Endodermal cell (in vitro differentiated cells): ENCODE measurements around the gene CHD9NB. TPM values are rescaled to one million over a fixed set of nuclear protein-coding genes. Genes with fewer than 3 reads are reported as not detected.

Experiments used
- DNase-seq: peaks from one replicate; pipeline ENCODE4 v3.0.0-alpha.2; 2017
- H3K27ac ChIP-seq: 2 replicates; pipeline ENCODE4 v1.5.1; 2013; ENCODE audit warnings: mild to moderate bottlenecking, low read depth, low read length, moderate library complexity
- H3K27me3 ChIP-seq: 2 replicates; pipeline ENCODE4 v1.6.1; 2013; ENCODE audit warnings: mild to moderate bottlenecking, low read length, moderate library complexity; ENCODE audit not compliant: insufficient read depth, control insufficient read depth, poor library complexity, severe bottlenecking
- H3K36me3 ChIP-seq: 2 replicates; pipeline ENCODE4 v1.7.0; 2013; ENCODE audit warnings: mild to moderate bottlenecking, low read length, moderate library complexity; ENCODE audit not compliant: control insufficient read depth, insufficient read depth
- H3K4me1 ChIP-seq: one replicate; pipeline ENCODE4 v1.7.0; 2013; ENCODE audit warnings: low read length; ENCODE audit not compliant: control insufficient read depth, insufficient read depth
- H3K4me3 ChIP-seq: 2 replicates; pipeline ENCODE4 v1.5.1; 2013; ENCODE audit warnings: mild to moderate bottlenecking, low read length, moderate library complexity
- H3K9ac ChIP-seq: 2 replicates; pipeline ENCODE4 v1.6.1; 2013; ENCODE audit warnings: mild to moderate bottlenecking, low read length, moderate library complexity; ENCODE audit not compliant: poor library complexity, severe bottlenecking; ENCODE audit errors: extremely low read depth
- H3K9me3 ChIP-seq: 2 replicates; pipeline ENCODE4 v1.6.1; 2013; ENCODE audit warnings: mild to moderate bottlenecking, low read length, moderate library complexity; ENCODE audit not compliant: control insufficient read depth
- H3K27ac Mint-ChIP-seq: 2 replicates; pipeline ENCODE4 v1.8.0; 2020; ENCODE audit warnings: mixed read lengths
- H3K27me3 Mint-ChIP-seq: 2 replicates; pipeline ENCODE4 v1.8.0; 2021; ENCODE audit warnings: mild to moderate bottlenecking, mixed read lengths; ENCODE audit not compliant: insufficient read depth
- H3K36me3 Mint-ChIP-seq: 2 replicates; pipeline ENCODE4 v1.8.0; 2020; ENCODE audit warnings: low read depth, mixed read lengths
- H3K4me1 Mint-ChIP-seq: 2 replicates; pipeline ENCODE4 v1.8.0; 2020; ENCODE audit warnings: mixed read lengths
- H3K4me3 Mint-ChIP-seq: 2 replicates; pipeline ENCODE4 v1.8.0; 2020; ENCODE audit warnings: mild to moderate bottlenecking, moderate library complexity, mixed read lengths
- H3K9me3 Mint-ChIP-seq: 2 replicates; pipeline ENCODE4 v1.8.0; 2020; ENCODE audit warnings: mild to moderate bottlenecking, mixed read lengths
- CTCF ChIP-seq: fragments of 200-600 bp; sonication (generic); conservative IDR thresholded peaks from 2 replicates; pipeline ENCODE4 v1.5.0; 2021; ENCODE audit warnings: antibody characterized with exemption, mild to moderate bottlenecking
- WGBS, 2 experiments: methylation state at CpG; one replicate each; pipeline versions ENCODE4 v1.1.5 to v1.1.7; 2013; ENCODE audit warnings: missing lambda C conversion rate in 2 of 2, mixed read lengths in 1 of 2; ENCODE audit not compliant: insufficient coverage in 1 of 2, insufficient read length in 1 of 2; 5-methylcytosine and 5-hydroxymethylcytosine counted together
- total RNA-seq, 2 donors: library from RNA; stranded (reverse); fragmentation: NEBNext Ultra II Directional in 1 of 2; extraction: Animal tissue kit (Norgen Biotek cat#: 25700) in 1 of 2; gene quantifications; 2 replicates in 1 of 2; 3 replicates in 1 of 2; pipeline ENCODE4 v1.2.1, GENCODE V29; 2021

CHD9NB gene
- total RNA-seq, 2 donors from 2014 or later = 13.1 to 14.9 TPM

- Histone ChIP-seq H3K36me3 (no peaks in the 10 kb centered on the region), H3K27ac (no peak overlapping the region), H3K4me1 (no peaks in the 10 kb centered on the region), H3K9me3 (no peaks in the 10 kb centered on the region), H3K27me3 (no peaks in the 10 kb centered on the region), H3K9ac (no peak overlapping the region), H3K4me3 (no peak overlapping the region)
- Mint-ChIP-seq H3K27ac (no peak overlapping the region), H3K4me3 (no peak overlapping the region), H3K9me3 (no peaks in the 10 kb centered on the region), H3K4me1 (peaks cover 3% of the 10 kb centered on the region), H3K36me3 (peaks cover 5% of the 10 kb centered on the region), H3K27me3 (no peaks in the 10 kb centered on the region)
- no peak for TF ChIP-seq CTCF
- WGBS, 2 experiments = 60 to 69% methylated on average over 2 to 3 of the region's 3 CpGs
- no peak for DNase-seq
These were observed 9.0 kb upstream of the CHD9NB start for GRCh38 chr16:53061701-53062159.

- Histone ChIP-seq H3K9me3 (no peaks in the 10 kb centered on the region), H3K9ac (no peak overlapping the region), H3K27ac (no peak overlapping the region), H3K4me3 (no peak overlapping the region), H3K27me3 (no peaks in the 10 kb centered on the region), H3K36me3 (no peaks in the 10 kb centered on the region), H3K4me1 (no peaks in the 10 kb centered on the region)
- Mint-ChIP-seq H3K27me3 (no peaks in the 10 kb centered on the region), H3K36me3 (peaks cover 5% of the 10 kb centered on the region), H3K9me3 (no peaks in the 10 kb centered on the region), H3K27ac (no peak overlapping the region), H3K4me3 (no peak overlapping the region), H3K4me1 (peaks cover 7% of the 10 kb centered on the region)
- TF ChIP-seq CTCF = no peak
- WGBS, 2 experiments = 94 to 99% methylated on average over 5 of the region's 5 CpGs
- DNase-seq = no peak
These were observed 8.6 kb upstream of the CHD9NB start for GRCh38 chr16:53061256-53061655.

GRCh38 chr16:53059672-53060071, 7.0 kb upstream of the CHD9NB start:
- H3K27ac Mint-ChIP-seq = no peak overlapping the region
- no peak for TF ChIP-seq CTCF
- Histone ChIP-seq H3K9me3 (no peaks in the 10 kb centered on the region), H3K36me3 (no peaks in the 10 kb centered on the region), H3K4me1 (no peaks in the 10 kb centered on the region), H3K4me3 (no peak overlapping the region), H3K27ac (no peak overlapping the region), H3K9ac (no peak overlapping the region), H3K27me3 (no peaks in the 10 kb centered on the region)
- no peaks in the 10 kb centered on the region for H3K27me3 Mint-ChIP-seq
- no peaks in the 10 kb centered on the region for H3K9me3 Mint-ChIP-seq
- peaks cover 5% of the 10 kb centered on the region for H3K36me3 Mint-ChIP-seq
- 81 to 82% methylated on average over 6 to 7 of the region's 7 CpGs for WGBS, 2 experiments
- DNase-seq = no peak
- peaks cover 13% of the 10 kb centered on the region for H3K4me1 Mint-ChIP-seq
- H3K4me3 Mint-ChIP-seq = no peak overlapping the region
